GM19372 (cell line): ENCODE data around the gene LEKR1.
"Not testable (repeated sequence)": the region's sequence is repeated elsewhere in the genome, so short reads cannot be mapped to it uniquely, and the experiment has no call there.

ENCODE experiments used
- ATAC-seq: cut with Tn5 transposase; IDR thresholded peaks from one replicate; pipeline ENCODE4 v1.9.1; 2021; ENCODE audit warnings: mild to moderate bottlenecking, low read depth, moderate library complexity; ENCODE audit not compliant: unreplicated experiment

Gene LEKR1

DNA sequence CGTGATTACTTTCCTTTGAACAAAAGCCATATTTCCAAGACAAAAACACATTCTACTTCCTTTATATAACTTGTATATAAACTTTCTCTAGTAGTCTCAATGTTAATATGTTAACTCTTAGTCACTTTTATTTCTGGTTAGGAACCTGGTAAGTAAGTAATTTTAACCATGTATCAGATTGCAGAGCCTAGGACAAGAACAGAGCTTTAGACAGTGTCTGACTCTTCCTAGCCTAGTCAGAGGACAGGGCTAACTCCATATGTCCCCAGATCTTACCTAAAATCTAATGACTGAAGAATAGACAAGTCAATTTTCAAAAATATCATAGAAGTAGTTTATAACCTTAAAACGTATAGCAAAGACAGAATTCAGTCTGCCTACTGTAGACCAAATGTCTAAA lies 8.3 kb downstream of the LEKR1 start:
- ATAC-seq = no peak

DNA sequence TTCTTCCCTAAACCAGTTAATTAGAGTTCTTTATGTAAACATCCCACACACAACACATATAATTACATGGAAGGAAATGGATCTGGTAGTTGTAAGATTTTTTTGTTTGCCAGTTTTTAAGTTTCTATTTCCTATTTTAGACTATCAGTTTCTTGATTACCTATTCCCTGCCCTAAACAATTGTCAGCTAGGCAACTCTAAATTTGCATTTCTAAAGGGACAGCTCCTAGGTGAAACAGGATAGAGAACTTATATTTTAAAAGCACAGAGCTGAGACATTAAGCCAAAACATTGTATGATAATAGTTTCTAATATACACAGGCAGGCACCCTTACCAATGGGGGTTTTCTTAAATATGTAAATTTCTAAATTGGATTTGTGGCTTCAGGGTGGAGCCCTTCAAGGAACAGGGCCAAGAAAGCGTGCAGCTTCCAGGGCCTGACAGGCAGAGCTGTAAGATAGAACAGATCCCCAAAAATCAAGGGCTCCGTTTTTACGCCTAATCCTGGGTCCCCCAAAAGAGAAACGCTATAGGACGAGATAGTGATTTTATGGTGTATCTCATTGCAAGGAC lies 8.9 kb downstream of the LEKR1 start:
- ATAC-seq = no peak

DNA sequence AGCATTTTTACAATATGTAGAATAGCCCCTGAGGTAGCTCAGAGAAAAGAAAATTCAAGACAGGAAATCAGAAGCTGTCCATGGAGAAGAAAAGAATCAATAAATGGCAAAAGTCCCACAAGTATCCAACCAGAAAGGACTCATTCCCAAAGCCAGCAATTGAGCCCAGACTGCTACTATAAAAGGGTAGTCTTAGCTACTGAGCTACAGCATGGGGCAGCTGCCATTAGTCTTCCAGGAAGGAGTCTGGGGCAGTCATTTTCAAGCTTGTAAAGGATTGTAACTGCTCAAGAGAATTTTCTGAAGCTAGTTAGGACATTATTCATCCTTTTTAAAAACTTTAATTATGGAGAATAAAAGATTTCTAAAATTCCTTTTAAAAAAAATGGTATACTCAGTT lies 10.5 kb downstream of the LEKR1 start:
- ATAC-seq = no peak

DNA sequence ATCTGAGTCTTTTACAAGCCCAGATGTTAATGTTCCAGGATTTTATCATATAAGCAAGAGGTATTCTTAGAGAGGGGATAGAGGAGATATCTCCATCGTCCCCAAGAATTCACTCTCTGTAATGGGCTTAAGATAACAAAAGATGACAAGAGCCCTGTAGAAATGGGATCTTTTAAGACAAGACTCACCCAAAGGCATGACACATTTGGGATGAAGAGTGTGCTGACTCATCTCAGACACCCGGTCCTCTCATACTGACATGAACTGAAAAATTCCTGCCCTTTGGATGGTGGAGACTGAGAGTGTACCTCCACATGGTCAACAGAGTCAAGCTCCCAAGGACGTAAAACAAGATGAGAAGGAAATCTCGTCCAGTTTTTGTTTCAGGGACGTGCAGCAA lies 11.0 kb downstream of the LEKR1 start:
- no peak for ATAC-seq

DNA sequence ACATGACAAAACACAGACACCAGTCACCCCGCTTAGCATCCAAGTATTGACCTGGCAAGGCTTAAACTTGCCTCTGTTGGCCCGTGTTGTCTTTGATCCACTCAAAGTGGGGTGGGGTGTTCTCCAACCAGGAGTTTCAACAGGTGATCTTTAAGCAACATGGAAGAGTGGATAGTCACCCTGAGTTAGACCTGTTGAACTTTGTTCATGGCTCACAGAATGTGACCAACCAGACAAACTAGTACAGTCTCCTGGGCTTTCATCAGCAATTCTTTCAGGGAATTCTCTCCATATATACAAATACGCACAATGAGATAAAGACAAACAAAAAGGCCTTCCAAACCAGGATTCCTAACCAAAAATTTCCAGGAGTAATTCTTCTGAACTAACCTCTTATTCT lies 11.9 kb downstream of the LEKR1 start:
- no peak for ATAC-seq

DNA sequence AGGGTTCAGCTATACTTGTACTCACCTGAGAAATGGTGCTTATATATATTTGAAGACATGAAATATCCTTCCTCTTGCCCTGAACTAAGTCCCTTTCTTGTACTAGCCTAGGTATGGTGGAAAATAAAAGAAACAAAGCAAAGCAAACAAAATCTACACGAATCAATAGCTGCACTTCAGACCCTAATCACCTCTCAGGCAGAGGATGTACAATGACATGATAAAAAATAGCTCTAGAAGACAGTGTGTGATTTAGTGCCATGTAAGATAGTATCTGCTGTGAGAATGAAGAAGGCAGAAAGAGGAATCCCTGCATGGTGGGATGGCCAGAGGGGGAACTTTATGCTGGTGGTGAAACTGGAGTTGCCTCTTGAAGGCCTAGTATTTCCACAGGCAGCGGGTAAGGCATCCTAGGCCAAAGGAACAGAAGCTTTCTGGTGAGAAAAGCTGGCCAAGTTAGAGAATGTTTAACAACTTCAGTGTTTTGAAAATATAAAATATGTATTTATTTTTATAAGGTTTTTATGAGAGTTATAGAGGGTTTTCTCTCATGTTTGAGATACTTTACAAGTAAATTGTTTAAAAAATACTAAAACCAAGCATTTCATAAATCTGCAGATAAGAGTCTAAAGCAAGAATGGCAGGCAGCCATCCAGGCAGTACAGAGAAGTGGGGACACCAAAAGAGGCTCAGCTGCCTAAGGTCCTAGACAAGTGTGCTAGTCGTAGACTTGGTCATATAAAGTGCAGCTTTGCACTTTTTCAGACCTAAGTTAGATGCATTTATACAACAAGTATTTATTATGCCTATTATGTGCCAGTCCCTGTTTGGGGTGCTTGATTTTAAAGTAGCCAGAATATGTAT lies 14.9 kb downstream of the LEKR1 start:
- ATAC-seq = no peak

DNA sequence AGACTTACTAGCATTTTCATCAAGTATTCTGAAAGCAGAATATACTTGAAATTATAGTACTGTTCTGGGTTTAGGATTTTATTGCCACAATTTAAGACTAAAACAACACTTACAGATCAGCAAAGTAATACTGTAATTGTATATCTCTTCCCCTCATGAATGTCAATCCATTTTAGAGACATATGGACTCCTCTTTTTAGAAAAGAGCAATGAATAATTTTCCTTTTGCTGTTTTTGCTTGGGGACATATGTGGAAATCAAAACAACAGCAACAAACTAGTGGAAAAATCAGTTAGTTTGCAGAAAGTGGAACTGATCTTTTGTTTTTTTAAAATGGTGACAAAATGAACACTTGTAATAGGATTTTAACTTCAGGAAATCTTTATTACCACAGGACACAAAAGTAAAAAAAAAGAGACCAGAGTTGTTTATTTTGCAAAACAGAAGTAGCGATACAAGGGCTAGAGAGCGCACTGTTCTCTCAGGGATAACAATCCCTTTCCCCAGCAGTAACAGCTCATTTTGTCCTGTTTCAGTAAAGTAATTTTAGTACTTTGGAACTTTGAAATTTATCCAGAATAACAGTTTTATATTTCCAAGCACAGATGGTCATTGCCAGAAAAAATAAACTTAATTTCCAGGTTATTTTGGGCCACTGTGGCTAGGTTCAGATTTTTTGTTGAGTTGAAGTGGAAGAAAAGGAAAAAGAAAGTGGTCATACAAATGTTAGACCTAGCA lies 17.1 kb downstream of the LEKR1 start:
- ATAC-seq = no peak

DNA sequence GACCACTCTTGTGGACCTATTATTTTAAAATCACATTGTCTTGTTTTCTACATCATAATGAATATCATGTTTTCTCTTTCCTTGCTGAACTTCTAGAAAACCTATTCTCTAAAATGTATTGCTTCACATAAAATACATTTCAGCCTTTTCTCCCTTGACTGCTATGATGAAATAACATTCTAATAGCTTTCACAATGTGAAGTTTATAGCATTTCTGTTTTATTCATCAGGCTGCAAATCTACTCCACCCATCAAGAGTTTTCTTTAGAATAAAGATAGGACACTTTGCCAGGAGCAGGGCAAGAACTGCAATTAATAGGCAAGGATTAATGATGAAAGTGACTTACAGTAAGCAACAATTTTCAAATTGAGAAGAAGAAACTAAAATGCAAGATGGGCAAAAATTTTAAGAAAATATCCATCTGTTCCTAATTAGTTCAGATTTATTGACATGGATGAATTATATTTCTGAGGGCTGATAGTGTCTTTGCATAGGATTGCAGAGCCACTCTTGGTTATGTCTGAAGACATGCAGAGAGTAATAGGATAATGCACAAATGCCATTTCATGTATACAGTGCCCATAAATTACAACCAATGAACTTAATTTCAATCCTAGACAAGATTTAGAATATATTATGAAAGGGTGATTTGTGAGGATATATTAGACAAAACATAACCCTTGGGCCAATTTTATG lies 21.7 kb downstream of the LEKR1 start:
- no peak for ATAC-seq

DNA sequence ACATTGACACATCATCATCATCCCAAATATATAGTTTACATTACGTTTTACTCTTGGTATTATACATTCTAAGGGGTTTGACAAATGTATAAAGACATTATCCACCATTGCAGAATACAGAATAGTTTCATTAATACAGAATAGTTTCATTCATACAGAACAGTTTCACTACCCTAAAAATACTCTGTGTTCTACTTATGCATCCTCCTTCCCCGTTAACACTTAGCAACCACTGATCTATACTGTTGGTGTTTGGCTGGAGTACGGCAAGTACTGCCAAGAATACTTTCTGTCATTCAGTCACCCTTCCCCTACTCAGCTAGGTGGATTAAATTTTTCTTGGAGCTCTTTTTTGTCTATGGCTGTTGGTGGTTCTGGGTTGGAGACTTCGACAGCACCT lies 33.4 kb downstream of the LEKR1 start:
- ATAC-seq = peak; percentile 98

DNA sequence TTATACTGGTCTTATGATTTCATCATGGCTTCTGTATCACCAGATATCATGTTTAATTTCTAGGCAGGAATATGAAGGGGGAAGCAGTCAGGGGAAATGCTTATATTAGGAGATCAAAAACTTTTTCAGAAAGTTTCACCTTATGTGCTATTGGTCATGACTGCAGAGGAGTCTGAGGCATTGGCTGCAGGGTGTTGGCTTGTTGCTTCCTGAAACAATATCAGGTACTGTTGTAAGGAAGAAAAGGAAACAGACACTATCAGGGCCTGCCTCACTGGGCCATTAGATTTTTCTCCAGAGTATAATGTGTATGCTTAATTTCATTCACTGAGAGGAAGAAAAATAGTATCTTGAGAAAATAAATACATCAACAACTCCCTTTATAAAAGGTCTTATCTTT lies 34.7 kb downstream of the LEKR1 start:
- no peak for ATAC-seq

DNA sequence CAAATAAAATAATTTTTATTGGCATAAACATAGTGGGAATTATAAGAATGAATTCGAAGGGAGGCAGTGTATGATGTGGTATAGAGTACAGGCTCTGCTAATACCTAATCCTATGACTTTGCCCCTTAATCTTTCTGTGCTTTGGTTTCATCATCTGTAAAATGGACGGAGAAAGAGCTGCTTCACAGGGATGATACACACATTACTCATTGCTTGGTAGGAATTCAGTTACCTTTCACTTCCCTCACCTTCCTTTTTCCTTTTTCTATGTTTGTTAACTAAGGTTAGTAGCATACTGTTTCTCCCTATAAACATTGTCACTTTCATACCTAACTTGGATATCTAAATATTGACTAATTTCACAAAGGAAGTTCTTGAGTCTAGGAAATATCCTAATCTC lies 36.2 kb downstream of the LEKR1 start:
- no peak for ATAC-seq

DNA sequence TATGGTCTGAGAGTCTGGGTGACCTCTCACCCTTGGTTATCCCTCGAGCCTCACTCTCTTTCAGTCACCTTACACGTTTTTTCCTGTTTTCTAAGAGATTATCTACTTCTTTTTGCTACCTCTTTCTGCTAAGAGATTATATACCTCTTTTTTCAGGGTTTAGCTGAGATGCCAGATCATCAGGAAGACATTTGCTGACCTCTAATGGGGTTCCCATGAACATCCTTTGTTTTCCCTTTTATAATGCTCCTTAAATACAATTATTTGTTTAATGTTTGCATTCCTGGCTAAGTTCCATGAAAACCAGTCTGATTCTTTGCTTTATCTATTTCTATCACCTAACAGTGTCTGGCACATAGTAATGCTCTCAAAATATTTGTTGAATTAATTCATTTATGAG lies 39.6 kb downstream of the LEKR1 start:
- ATAC-seq = no peak

DNA sequence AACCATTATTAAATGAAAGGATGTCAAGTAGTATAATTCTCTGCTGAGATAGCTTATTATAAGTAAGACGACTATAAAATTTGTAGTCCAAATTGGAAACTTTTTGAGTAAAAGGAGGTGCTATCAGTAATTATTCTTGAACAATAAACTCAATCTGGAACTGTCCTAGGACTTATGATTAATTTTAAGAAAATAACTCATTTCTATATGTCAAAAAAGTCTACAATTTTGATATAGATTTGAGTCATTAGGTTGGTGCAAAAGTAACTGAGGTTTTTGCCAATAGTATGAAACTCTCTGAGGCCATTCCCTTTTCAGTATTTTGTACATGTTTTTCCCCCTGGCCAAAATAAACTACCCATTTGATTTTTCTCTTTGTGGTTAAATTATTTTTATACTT lies 41.0 kb downstream of the LEKR1 start:
- ATAC-seq = no peak

DNA sequence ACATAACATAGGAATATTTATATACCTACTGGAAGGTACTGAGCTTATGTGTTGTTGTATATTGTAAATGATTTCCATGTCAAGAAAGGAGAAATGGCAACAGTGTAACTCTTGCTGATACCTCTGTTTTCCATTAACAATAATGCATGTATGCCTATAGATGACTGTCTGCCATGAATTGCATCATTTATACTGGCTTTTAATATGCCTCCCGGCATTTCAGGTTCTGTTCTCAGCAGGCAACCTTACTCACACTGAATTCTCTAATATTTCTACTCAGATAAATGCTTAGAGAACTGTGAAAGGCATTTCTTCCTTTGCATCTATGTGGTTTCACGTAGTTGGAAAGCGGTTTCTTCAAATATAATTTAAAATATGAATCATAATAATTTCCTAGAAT lies 41.8 kb downstream of the LEKR1 start:
- ATAC-seq = no peak

DNA sequence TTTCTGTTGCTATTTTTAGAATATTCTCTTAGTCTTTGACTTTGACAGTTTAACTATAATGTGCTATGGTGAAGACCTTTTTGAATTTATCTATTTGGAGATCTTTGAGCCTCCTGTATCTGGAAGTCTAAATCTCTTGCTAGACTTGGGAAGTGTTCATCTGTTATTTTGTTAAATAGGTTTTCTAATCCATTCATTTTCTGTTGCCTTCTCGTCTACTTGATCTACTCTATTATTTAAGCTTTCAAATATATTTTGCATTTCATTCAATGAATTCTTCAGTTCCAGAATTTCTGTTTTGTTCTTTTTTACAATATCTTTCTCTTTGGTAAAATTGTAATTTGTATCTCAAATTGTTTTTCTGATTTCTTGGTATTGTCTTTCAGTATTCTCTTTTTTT lies 47.8 kb downstream of the LEKR1 start:
- no peak for ATAC-seq

DNA sequence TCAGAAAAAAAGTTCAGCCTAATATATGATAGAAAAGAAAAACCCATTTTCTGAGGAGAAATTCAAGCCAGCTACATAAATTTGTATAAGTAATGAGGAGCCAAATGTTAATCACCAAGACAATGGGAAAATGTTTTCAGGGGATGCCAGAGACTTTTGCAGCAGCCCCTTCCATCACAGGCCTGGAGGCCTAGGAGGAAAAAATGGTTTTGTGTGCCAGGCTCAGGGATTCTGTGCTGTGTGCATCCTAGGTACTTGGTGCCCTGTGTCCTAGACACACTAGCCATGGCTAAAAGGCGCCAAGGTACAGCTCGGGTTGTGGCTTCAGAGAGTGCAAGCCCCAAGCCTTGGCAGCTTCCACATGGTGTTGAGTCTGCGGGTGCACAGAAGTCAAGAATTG lies 53.3 kb downstream of the LEKR1 start:
- ATAC-seq = not testable (repeated sequence)

DNA sequence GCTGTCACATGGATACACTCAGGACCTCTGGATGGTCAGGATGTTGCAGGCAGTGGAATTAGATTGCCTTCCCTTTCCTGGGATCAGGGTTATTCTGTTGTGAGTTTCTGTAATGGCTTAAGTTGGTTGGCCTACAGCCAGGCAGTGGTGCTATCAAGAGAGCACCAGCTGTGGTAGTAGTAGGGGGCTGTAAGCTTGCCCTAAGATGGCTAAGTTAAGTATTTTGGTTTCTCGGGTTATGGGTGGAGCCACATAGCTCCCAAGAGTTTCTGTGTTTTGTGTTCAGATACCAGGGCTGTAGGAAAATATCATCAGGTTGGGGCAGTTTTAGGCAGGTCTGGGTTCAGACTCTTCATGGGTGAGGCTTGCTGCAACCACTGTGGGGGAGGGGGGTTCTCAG lies 59.6 kb downstream of the LEKR1 start:
- ATAC-seq = no peak

DNA sequence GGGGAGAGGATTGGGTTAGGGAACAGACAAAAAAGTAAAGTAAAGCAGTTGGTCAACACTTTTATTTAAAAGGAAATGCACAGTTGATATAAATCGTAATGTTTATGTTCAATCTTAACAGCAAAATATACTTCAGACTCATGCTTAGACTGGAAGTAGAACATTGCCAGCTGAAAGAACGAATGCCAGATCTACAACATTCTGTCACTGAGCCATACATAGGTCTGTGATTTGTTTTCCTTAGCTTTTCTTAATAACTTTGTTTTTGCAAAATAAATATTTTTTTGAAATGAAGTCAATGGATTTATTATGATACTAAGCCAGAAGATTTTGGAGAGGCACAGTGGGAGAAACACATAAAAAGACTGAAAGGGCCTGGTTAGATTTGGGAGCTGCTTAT lies 62.0 kb downstream of the LEKR1 start:
- no peak for ATAC-seq

DNA sequence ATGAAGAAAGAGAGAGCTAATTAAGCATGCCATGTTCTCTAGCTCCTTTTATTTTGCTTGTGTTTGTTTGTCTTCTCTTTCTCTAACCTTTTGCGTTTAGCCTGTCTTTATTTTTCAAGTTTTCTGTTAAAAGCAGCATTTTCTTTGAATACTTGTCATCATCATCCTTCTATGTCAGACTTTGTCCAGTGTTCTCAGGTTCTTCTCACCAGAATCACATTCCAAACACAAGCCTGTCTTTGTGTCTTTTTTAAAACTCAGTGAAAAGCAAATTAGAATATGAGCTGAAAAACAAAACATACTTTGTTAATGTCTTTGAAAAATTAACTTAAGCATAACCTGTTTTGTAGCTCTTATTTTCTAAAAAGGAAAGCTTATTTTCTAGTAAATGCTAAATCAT lies 62.4 kb downstream of the LEKR1 start:
- no peak for ATAC-seq

DNA sequence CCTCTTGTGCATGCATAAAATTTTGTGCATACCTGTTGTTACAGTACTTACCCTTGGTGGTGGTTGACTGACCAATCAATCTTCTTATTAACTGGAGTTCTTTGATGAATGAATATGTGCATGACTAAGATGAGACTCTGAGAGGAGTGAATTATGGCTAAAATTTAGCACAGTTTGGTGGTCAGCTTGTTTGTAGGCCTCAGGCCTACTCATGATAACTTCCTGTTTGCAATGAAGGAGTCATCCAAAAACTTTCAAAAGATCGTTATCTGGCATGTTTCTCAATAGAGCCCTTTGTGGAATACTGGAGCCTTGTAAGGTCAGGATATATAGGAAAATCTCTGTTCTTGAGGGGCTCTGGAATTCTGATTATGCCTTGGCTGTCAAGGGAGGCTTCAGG lies 66.5 kb downstream of the LEKR1 start:
- no peak for ATAC-seq

DNA sequence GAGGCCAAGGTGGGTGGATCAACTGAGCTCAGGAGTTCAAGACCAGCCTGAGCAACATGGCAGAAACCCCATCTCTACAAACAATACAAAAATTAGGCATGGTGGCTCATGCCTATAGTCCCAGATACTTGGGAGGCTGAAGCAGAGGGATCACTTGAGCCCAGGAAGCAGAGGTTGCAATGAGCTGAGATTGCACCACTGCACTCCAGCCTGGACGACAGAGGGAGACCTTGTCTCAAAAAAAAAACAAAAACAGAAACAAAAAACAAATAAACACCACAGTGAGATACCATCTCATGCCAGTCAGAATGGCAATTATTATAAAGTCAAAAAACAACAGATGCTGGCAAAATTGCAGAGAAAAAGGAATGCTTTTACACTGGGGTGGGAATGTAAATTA lies 69.2 kb downstream of the LEKR1 start:
- ATAC-seq = not testable (repeated sequence)
